ENCODE results near the gene TMEM120A. TPM values are rescaled to one million over a fixed set of nuclear protein-coding genes. Genes with fewer than 3 reads are reported as not detected.

Gene TMEM120A
- total and polyA plus RNA-seq, 12 donors = 132 to 220 (median 152) TPM

DNA sequence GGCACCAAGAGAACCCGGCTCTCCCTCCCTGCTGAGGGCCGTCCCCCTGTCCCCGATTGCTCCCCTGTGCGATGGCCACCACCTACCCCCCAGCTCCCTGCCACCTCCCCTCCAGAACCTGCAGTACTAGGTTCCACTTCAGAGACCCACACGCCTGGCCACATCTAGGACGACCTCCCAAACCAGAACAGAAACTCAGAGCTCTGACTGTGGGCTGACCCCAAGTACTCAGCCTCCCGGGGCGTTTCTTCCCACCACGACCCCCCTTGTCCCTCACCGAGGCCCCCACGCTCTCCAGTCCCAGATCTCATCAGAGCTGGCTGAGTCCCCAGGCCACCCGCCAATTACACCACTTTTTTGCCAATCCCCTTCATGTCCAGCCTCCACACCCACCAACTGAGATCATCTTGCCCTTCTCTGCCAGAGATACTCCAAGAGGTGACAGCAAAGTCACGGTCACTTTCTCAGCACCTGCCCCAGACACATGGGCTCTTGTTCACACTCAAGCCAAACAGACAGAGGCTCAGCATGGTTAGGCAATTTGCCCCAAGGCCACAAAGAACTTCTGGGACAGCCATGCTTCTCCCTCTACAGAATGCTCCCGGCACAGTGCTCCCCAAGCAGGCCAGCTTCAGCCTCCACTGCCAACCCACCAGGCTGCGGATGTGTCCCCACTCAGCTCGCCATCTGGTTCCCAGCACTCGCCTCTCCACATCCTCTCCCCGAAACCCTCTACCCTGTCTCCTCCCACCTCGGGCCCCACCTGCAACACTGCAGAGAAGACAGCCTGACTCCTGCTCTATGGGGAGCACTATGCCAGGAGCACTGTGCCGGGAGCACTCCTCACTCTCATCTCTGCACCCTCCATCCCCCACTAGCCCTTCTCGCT, 4.7 kb downstream of the TMEM120A start:
- ATAC-seq = peak; percentile 2 to 51 (median 22)
- TF ChIP-seq, protein P1, sequence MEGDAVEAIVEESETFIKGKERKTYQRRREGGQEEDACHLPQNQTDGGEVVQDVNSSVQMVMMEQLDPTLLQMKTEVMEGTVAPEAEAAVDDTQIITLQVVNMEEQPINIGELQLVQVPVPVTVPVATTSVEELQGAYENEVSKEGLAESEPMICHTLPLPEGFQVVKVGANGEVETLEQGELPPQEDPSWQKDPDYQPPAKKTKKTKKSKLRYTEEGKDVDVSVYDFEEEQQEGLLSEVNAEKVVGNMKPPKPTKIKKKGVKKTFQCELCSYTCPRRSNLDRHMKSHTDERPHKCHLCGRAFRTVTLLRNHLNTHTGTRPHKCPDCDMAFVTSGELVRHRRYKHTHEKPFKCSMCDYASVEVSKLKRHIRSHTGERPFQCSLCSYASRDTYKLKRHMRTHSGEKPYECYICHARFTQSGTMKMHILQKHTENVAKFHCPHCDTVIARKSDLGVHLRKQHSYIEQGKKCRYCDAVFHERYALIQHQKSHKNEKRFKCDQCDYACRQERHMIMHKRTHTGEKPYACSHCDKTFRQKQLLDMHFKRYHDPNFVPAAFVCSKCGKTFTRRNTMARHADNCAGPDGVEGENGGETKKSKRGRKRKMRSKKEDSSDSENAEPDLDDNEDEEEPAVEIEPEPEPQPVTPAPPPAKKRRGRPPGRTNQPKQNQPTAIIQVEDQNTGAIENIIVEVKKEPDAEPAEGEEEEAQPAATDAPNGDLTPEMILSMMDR (IDR thresholded peaks at IDR 0.05) = no peak
- intact Hi-C loops (cut with DNase I) = loop anchor here in 5 of 10 donors (1.0 to 5.0 kb wide), 4 partner anchors 19 to 72 kb away; partner anchors contain the start of gene POR (in 2 of the 5)
- peaks cover 15 to 56% (median 34%) of the 10 kb centered on the region in 9 donors for H3K4me1 ChIP-seq
- no peaks in the 10 kb centered on the region for H3K9me3 ChIP-seq
- peak overlapping the region; percentile 20 to 99 (median 82) for H3K27ac ChIP-seq
- peaks cover 0 to 42% (median 29%) of the 10 kb centered on the region in 9 donors for H3K36me3 ChIP-seq
- peak; percentile 69 to 80 for DNase-seq
- H3K27me3 ChIP-seq = no peaks in the 10 kb centered on the region
- WGBS, 2 donors = 40 to 46% methylated on average over 21 of the region's 21 CpGs
- H3K4me3 ChIP-seq = peak overlapping the region in 1 of 10 donors; percentile 13

DNA sequence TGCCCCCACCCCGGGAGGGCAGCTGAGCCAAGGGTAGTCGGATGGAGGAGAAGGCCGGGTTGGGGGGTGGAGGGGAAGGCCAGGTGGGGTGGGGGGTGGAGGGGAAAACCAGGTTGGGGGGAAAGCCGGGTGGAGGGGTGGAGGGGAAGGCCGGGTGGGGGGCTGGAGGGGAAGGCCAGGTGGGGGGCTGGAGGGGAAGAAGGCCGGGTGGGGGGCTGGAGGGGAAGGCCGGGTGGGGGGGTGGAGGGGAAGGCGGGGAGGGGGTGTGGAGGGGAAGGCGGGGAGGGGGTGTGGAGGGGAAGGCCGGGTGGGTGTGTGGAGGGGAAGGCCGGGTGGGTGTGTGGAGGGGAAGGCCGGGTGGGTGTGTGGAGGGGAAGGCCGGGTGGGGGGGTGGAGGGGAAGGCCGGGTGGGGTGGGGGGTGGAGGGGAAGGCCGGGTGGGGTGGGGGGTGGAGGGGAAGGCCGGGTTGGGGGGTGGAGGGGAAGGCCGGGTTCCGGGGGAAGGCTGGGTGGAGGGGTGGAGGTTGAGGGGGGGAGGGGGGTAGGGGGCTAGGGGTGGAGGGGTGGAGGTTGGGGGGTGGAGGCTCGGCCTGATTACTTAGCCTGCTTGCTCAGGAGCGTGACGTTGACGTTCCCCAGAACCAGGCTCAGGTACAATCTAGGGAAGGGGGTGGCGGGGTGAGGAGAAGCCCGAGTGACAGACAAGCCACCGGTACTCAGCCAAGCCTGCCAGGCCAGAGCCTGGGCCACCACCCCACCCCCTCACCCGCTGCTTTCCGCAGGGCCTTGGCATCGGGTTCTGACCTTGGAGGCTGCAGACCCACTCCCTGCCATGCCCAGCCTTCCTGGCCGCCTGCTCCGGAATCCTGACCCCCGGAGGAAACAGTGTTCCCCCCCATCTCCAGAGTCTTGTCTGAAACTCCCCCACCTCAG, 5.6 kb downstream of the TMEM120A start:
- Histone ChIP-seq H3K27ac (peak overlapping the region in 9 of 10 donors; percentile 68 to 99 (median 82)), H3K9me3 (no peaks in the 10 kb centered on the region), H3K4me1 (peaks cover 15 to 55% (median 34%) of the 10 kb centered on the region in 9 donors), H3K27me3 (no peaks in the 10 kb centered on the region), H3K36me3 (peaks cover 0 to 51% (median 38%) of the 10 kb centered on the region in 9 donors), H3K4me3 (peak overlapping the region in 1 of 10 donors; percentile 13)
- WGBS, 2 donors = 42 to 54% methylated on average over 14 to 18 of the region's 31 CpGs
- DNase-seq (peak; percentile 80 to 82), ATAC-seq (peak; percentile 31 to 74 (median 60))
- intact Hi-C loops (cut with DNase I) = loop anchor here in 2 of 10 donors (5.0 kb wide), 1 partner anchor 42 kb away; no protein-coding TSS in a partner anchor
- TF ChIP-seq, protein P1 (IDR thresholded peaks at IDR 0.05) = no peak

DNA sequence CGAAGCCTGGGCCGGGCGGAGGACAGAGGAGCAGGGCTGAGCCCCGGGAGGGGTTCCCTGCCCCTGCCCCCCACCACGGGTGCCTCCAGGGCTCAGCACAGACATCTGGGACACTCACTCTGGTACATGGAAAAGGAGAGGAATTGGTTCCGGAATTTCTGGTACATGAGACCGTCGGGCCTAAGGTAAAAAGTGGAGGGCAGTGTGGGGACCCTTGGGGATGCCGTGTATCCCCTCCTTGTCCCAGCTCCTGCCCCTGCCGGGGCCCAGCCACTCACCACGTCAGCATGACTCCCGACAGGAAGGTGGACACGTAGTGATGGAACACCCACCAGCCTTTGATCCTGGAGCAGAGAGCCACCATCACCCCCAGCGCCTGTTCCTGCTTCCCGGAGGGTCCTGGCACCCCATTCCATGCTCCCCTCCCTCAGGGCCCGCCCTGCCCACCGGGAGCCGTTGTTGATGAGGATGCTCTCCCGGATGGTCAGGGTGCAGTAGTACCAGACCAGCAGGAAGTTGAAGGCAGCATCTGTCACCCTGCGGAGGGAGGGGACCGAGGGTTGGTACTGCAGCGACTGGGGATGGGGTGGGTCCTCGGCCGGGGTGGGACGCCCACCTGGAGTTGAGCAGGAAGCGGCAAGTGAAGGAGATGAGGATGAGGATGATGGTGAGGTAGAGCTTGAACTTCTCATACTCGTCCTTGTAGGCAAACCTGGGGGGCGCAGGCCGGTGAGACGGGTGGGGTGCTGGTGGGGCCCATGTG, 6.4 kb downstream of the TMEM120A start:
- ATAC-seq = no peak

More for the DNA sequence above, 6.4 kb downstream of the TMEM120A start:
- Histone ChIP-seq H3K9me3 (no peaks in the 10 kb centered on the region), H3K4me1 (peaks cover 8 to 48% (median 26%) of the 10 kb centered on the region in 9 donors), H3K36me3 (peaks cover 0 to 60% (median 44%) of the 10 kb centered on the region in 9 donors), H3K27ac (peak overlapping the region in 5 of 10 donors; percentile 25 to 56 (median 44)), H3K4me3 (no peak overlapping the region), H3K27me3 (no peaks in the 10 kb centered on the region)
- intact Hi-C loops (cut with DNase I) = loop anchor here in 2 of 10 donors (5.0 kb wide), 1 partner anchor 41 kb away; no protein-coding TSS in a partner anchor
- 87 to 90% methylated on average over 30 of the region's 30 CpGs for WGBS, 2 donors
- DNase-seq = no peak
- TF ChIP-seq, protein P1 (IDR thresholded peaks at IDR 0.05) = no peak

Measured in heart right ventricle (tissue), 16 donors.